B cell (primary cell): ENCODE data around the gene FBLN7. TPM values are rescaled to one million over a fixed set of nuclear protein-coding genes. Genes with fewer than 3 reads are reported as not detected.

Source experiments
- ATAC-seq: fragments of 200-7000 bp; cut with Tn5 transposase; one replicate; pipeline ENCODE4 v1.10.0; 2021; ENCODE audit warnings: low read depth, mild to moderate bottlenecking, moderate number of reproducible peaks, moderate library complexity
- CTCF ChIA-PET: fragments of 350-600 bp; sonication (Branson Sonifier 250); formaldehyde crosslinking; loops from one replicate; lab custom pipeline; 2021; ENCODE audit warnings: antibody characterized with exemption, inconsistent platforms; lab: Charles Lee
- POLR2A ChIA-PET: fragments of 350-600 bp; sonication (Branson Sonifier 250); formaldehyde crosslinking; loops from one replicate; lab custom pipeline; 2021; ENCODE audit warnings: antibody characterized with exemption; lab: Charles Lee
- DNase-seq: peaks from one replicate; pipeline ENCODE4 v3.0.0; 2013
- H2AFZ ChIP-seq: 2 replicates; pipeline ENCODE4 v1.6.1; 2012; ENCODE audit warnings: mild to moderate bottlenecking, low read depth, low read length; ENCODE audit not compliant: insufficient read depth, poor library complexity, severe bottlenecking
- H3K27ac ChIP-seq, 2 donors: 1 replicate in 1 of 2; 2 replicates in 1 of 2; pipeline ENCODE4 v1.5.1; 2012 to 2013; ENCODE audit warnings: low read length in 2 of 2, mild to moderate bottlenecking in 2 of 2, moderate library complexity in 1 of 2
- H3K27me3 ChIP-seq, 4 experiments: fragments of 200-600 bp in 1 of 4; sonication (generic) in 1 of 4; replicated peaks in 1 of 4; 1 replicate in 2 of 4; 2 replicates in 2 of 4; pipeline versions ENCODE4 v1.6.1 to v1.7.0; 2013 to 2016; ENCODE audit warnings: low read length in 3 of 4, mild to moderate bottlenecking in 2 of 4, mixed read lengths in 1 of 4, moderate library complexity in 1 of 4; ENCODE audit not compliant: insufficient read depth in 4 of 4, control insufficient read depth in 3 of 4; ENCODE audit errors: control extremely low read depth in 1 of 4
- H3K36me3 ChIP-seq, 2 experiments: replicated peaks in 1 of 2; 1 replicate in 1 of 2; 2 replicates in 1 of 2; pipeline versions ENCODE4 v1.6.1 to v1.7.1; 2013; ENCODE audit warnings: low read length in 1 of 2; ENCODE audit not compliant: insufficient read depth in 2 of 2, control insufficient read depth in 1 of 2; ENCODE audit errors: control extremely low read depth in 1 of 2, extremely low read depth in 1 of 2
- H3K4me1 ChIP-seq, 2 donors: fragments of 200-600 bp in 1 of 2; sonication (generic) in 1 of 2; 1 replicate in 1 of 2; 2 replicates in 1 of 2; pipeline versions ENCODE4 v1.5.1 to v1.6.1; 2013 to 2017; ENCODE audit warnings: low read length in 2 of 2; ENCODE audit not compliant: control insufficient read depth in 2 of 2, insufficient read depth in 2 of 2
- H3K4me2 ChIP-seq: replicated peaks from 2 replicates; pipeline ENCODE3; 2012; ENCODE audit warnings: mild to moderate bottlenecking, low read depth, low read length; ENCODE audit not compliant: poor library complexity, severe bottlenecking
- H3K4me3 ChIP-seq, 5 experiments: fragments of 200-600 bp in 1 of 5; sonication (generic) in 1 of 5; 1 replicate in 3 of 5; 2 replicates in 2 of 5; pipeline versions ENCODE4 v1.5.1 to v1.7.0; 2011 to 2016; ENCODE audit warnings: low read length in 4 of 5, mild to moderate bottlenecking in 4 of 5, low read depth in 2 of 5, control low read depth in 1 of 5, moderate library complexity in 1 of 5; ENCODE audit not compliant: insufficient read depth in 1 of 5; ENCODE audit errors: control extremely low read depth in 1 of 5, extremely low read depth in 1 of 5
- H3K79me2 ChIP-seq: fragments of 200-600 bp; sonication (generic); one replicate; pipeline ENCODE4 v1.6.0; 2016; ENCODE audit warnings: low read length; ENCODE audit not compliant: control insufficient read depth, insufficient read depth
- H3K9ac ChIP-seq: fragments of 200-600 bp; sonication (generic); 2 replicates; pipeline ENCODE4 v1.6.1; 2017; ENCODE audit warnings: mild to moderate bottlenecking, low read length, moderate library complexity
- H3K9me3 ChIP-seq, 3 donors: one replicate each; pipeline versions ENCODE4 v1.6.1 to v1.7.1; 2013; ENCODE audit warnings: low read length in 2 of 3; ENCODE audit not compliant: control insufficient read depth in 2 of 3, insufficient read depth in 1 of 3; ENCODE audit errors: control extremely low read depth in 1 of 3
- H4K20me1 ChIP-seq: 2 replicates; pipeline ENCODE4 v1.6.0; 2012; ENCODE audit warnings: mild to moderate bottlenecking, low read length; ENCODE audit not compliant: insufficient read depth, control insufficient read depth, poor library complexity, severe bottlenecking
- H3K27ac Mint-ChIP-seq: one replicate; pipeline ENCODE4 v1.8.0; 2021; ENCODE audit warnings: mixed read lengths
- H3K27me3 Mint-ChIP-seq: one replicate; pipeline ENCODE4 v1.8.0; 2021; ENCODE audit warnings: mixed read lengths
- H3K4me1 Mint-ChIP-seq: one replicate; pipeline ENCODE4 v1.8.0; 2021; ENCODE audit warnings: mixed read lengths
- H3K4me3 Mint-ChIP-seq: one replicate; pipeline ENCODE4 v1.8.0; 2021; ENCODE audit warnings: mixed read lengths
- H3K9me3 Mint-ChIP-seq: one replicate; pipeline ENCODE4 v1.8.0; 2022; ENCODE audit warnings: mixed read lengths; ENCODE audit not compliant: insufficient read depth
- EZH2 ChIP-seq: IDR thresholded peaks from 2 replicates; pipeline ENCODE4 v1.6.1; 2012; ENCODE audit warnings: borderline replicate concordance, low read depth, mild to moderate bottlenecking, moderate library complexity, low read length; ENCODE audit not compliant: insufficient read depth, poor library complexity, severe bottlenecking
- whole genome bisulfite sequencing: methylation state at CpG from one replicate; pipeline ENCODE4 v1.1.5; 2013; ENCODE audit warnings: missing lambda C conversion rate; ENCODE audit not compliant: insufficient coverage; 5-methylcytosine and 5-hydroxymethylcytosine counted together
- intact Hi-C: fragments of 100-400 bp; cut with micrococcal nuclease; formaldehyde crosslinking; loops from one replicate; pipeline ENCODE4 v1.10.0; 2022
- polyA plus RNA-seq: library from polyadenylated mRNA; depleted of rRNA; stranded (reverse); fragments of >200 nt; gene quantifications from 2 replicates; pipeline ENCODE4 v1.2.3, GENCODE V29; 2012
- total RNA-seq, 2 donors: library from RNA; stranded (reverse); fragments of 120-200 nt in 1 of 2; gene quantifications; 1 replicate in 1 of 2; 2 replicates in 1 of 2; pipeline versions ENCODE4 v1.2.3 to v1.2.4, GENCODE V29; 2013 to 2022
- TF ChIP-seq, protein P1 (sequence below): fragments of 200-600 bp; IDR thresholded peaks from one replicate; pipeline ENCODE4 v1.8.0; 2022; ENCODE audit warnings: antibody characterized with exemption, mild to moderate bottlenecking

Gene FBLN7
- total and polyA plus RNA-seq, 2 donors (not counting 1 experiment from before 2014, with no cell fraction given), result 0.13 to 1.1 TPM

DNA sequence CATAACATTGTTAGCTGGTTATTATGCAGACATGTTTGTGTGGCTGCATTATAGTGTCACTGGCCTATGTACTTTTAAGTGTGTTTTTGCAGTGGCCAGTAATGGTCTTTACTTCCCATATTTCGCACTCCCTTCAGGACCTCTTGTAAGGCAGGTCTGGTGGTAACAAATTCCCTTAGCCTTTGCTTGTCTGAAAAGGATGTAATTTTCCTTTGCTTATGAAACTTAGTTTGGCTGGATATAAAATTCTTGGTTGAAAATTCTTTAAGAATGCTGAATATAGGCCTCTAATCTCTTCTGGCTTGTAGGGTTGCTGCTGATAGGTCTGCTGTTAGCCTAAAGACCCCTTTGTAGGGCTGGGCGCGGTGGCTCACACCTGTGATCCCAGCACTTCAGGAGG is 82.0 kb downstream of the FBLN7 start:
- ChIA-PET CTCF (no interaction called here), POLR2A (no interaction called here)
- no peak overlapping the region for H3K27ac ChIP-seq
- intact Hi-C loops, result no loop called here
- Mint-ChIP-seq H3K4me3 (no peak overlapping the region), H3K27me3 (no peaks in the 10 kb centered on the region), H3K4me1 (no peaks in the 10 kb centered on the region), H3K9me3 (peaks cover 6% of the 10 kb centered on the region), H3K27ac (no peak overlapping the region)
- peaks cover 12 to 25% of the 10 kb centered on the region in 2 experiments for H3K36me3 ChIP-seq
- H3K9me3 ChIP-seq, result peaks cover 0 to 9% (median 8%) of the 10 kb centered on the region in 3 donors
- no peak overlapping the region for H3K9ac ChIP-seq
- H3K79me2 ChIP-seq, result no peaks in the 10 kb centered on the region
- ATAC-seq, result no peak
- no peaks in the 10 kb centered on the region for H4K20me1 ChIP-seq
- TF ChIP-seq EZH2, result no peak
- TF ChIP-seq, protein P1, sequence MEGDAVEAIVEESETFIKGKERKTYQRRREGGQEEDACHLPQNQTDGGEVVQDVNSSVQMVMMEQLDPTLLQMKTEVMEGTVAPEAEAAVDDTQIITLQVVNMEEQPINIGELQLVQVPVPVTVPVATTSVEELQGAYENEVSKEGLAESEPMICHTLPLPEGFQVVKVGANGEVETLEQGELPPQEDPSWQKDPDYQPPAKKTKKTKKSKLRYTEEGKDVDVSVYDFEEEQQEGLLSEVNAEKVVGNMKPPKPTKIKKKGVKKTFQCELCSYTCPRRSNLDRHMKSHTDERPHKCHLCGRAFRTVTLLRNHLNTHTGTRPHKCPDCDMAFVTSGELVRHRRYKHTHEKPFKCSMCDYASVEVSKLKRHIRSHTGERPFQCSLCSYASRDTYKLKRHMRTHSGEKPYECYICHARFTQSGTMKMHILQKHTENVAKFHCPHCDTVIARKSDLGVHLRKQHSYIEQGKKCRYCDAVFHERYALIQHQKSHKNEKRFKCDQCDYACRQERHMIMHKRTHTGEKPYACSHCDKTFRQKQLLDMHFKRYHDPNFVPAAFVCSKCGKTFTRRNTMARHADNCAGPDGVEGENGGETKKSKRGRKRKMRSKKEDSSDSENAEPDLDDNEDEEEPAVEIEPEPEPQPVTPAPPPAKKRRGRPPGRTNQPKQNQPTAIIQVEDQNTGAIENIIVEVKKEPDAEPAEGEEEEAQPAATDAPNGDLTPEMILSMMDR, result no peak
- no peaks in the 10 kb centered on the region for H3K4me1 ChIP-seq
- H3K4me3 ChIP-seq, result no peak overlapping the region
- DNase-seq, result no peak
- H3K4me2 ChIP-seq, result no peak overlapping the region
- no peaks in the 10 kb centered on the region for H3K27me3 ChIP-seq
- H2AFZ ChIP-seq, result no peak overlapping the region
- 100% methylated on average over 2 of the region's 3 CpGs for WGBS

DNA sequence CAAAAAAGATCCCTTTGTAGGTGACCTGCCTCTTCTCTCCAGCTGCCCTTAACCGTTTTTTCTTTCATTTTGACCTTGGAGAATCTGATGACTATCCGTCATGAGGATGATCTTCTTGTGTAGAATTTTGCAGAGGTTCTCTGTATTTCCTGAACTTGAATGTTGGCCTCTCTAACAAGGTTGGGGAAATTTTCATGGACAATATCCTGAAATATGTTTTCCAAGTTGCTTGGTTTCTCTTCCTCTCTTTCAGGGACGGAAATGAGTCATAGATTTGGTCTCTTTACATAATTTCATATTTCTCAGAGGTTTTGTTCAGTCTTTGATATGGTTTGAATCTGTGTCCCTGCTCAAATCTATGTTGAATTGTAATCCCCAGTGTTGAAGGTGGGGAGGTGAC is 82.6 kb downstream of the FBLN7 start:
- Histone ChIP-seq H3K4me2 (no peak overlapping the region), H2AFZ (no peak overlapping the region), H3K4me3 (no peak overlapping the region), H4K20me1 (no peaks in the 10 kb centered on the region), H3K27ac (no peak overlapping the region), H3K9ac (no peak overlapping the region), H3K36me3 (peaks cover 10 to 21% of the 10 kb centered on the region in 2 experiments), H3K27me3 (no peaks in the 10 kb centered on the region), H3K9me3 (peaks cover 0 to 9% (median 8%) of the 10 kb centered on the region in 3 donors), H3K79me2 (no peaks in the 10 kb centered on the region), H3K4me1 (no peaks in the 10 kb centered on the region)
- Mint-ChIP-seq H3K4me3 (no peak overlapping the region), H3K9me3 (peaks cover 6% of the 10 kb centered on the region), H3K27ac (no peak overlapping the region), H3K4me1 (no peaks in the 10 kb centered on the region), H3K27me3 (no peaks in the 10 kb centered on the region)
- no peak for DNase-seq
- TF ChIP-seq EZH2, result no peak
- TF ChIP-seq, protein P1, result no peak
- no peak for ATAC-seq
- CTCF ChIA-PET, result no interaction called here
- intact Hi-C loops, result no loop called here
- 100% methylated on average over 2 of the region's 3 CpGs for WGBS
- POLR2A ChIA-PET, result no interaction called here
